SK-N-SH (cell line): ENCODE data around the gene INO80C.

Experiments
- CTCF ChIP-seq: fragments of 200-600 bp; sonication (generic); IDR thresholded peaks from 2 replicates; pipeline ENCODE4 v1.6.1; 2017; ENCODE audit warnings: antibody characterized with exemption, mild to moderate bottlenecking, moderate library complexity
- ELF1 ChIP-seq: IDR thresholded peaks from 2 replicates; pipeline ENCODE4 v1.4.0; 2012
- EP300 ChIP-seq, 2 experiments: IDR thresholded peaks; 2 replicates each; pipeline versions ENCODE4 v1.4.0 to v1.6.1; 2012; ENCODE audit warnings: borderline replicate concordance in 1 of 2, low read depth in 1 of 2, low read length in 1 of 2
- EZH2phosphoT487 ChIP-seq: fragments of 200-600 bp; sonication (generic); IDR thresholded peaks from 2 replicates; pipeline ENCODE4 v1.6.1; 2017; ENCODE audit warnings: low read depth, mixed run types, mild to moderate bottlenecking, antibody characterized with exemption, moderate library complexity, borderline replicate concordance
- FOSL2 ChIP-seq: IDR thresholded peaks from 2 replicates; pipeline ENCODE4 v1.4.0; 2012; ENCODE audit warnings: low read depth, mild to moderate bottlenecking, moderate library complexity, borderline replicate concordance
- MAX ChIP-seq: IDR thresholded peaks from 2 replicates; pipeline ENCODE4 v1.4.0; 2012; ENCODE audit warnings: low read depth
- NFIC ChIP-seq: IDR thresholded peaks from 2 replicates; pipeline ENCODE4 v1.4.0; 2012; ENCODE audit warnings: borderline replicate concordance
- RAD21 ChIP-seq: IDR thresholded peaks from 2 replicates; pipeline ENCODE4 v1.6.1; 2012; ENCODE audit warnings: mild to moderate bottlenecking, low read length
- REST ChIP-seq: IDR thresholded peaks from 2 replicates; pipeline ENCODE4 v1.6.1; 2012; ENCODE audit warnings: mild to moderate bottlenecking, low read depth, low read length, moderate library complexity
- RXRA ChIP-seq: IDR thresholded peaks from 2 replicates; pipeline ENCODE4 v1.4.0; 2012; ENCODE audit warnings: low read depth, mild to moderate bottlenecking, borderline replicate concordance
- TEAD4 ChIP-seq: IDR thresholded peaks from 2 replicates; pipeline ENCODE4 v1.4.0; 2012; ENCODE audit warnings: mild to moderate bottlenecking, borderline replicate concordance; ENCODE audit not compliant: insufficient read depth
- USF2 ChIP-seq: fragments of 150-350 bp; IDR thresholded peaks from 2 replicates; pipeline ENCODE4 v1.6.1; 2017; ENCODE audit warnings: antibody characterized with exemption, low read length, low read depth, borderline replicate concordance
- YY1 ChIP-seq: IDR thresholded peaks from 2 replicates; pipeline ENCODE4 v1.4.0; 2012; ENCODE audit warnings: low read depth, mild to moderate bottlenecking

GRCh38 chr18:35491700-35492077 lies 6.1 kb downstream of the INO80C start:
- TF ChIP-seq RAD21 (no peak), CTCF (no peak), REST (no peak), YY1 (no peak), NFIC (no peak), RXRA (no peak), MAX (no peak), USF2 (no peak), ELF1 (no peak), TEAD4 (no peak), EP300 (IDR thresholded peaks at IDR 0.05; ENCODE audit: borderline replicate concordance in 1 of 2, low read depth in 1 of 2, low read length in 1 of 2) (no peak), EZH2phosphoT487 (no peak), FOSL2 (no peak)
